HG02973 (cell line): ENCODE measurements around the gene ARID3B.
"Not testable (repeated sequence)": the region's sequence is repeated elsewhere in the genome, so short reads cannot be mapped to it uniquely, and the experiment has no call there.

Source experiments
- ATAC-seq: cut with Tn5 transposase; IDR thresholded peaks from one replicate; pipeline ENCODE4 v1.9.1; 2021; ENCODE audit warnings: moderate library complexity; ENCODE audit not compliant: unreplicated experiment

Gene ARID3B

GRCh38 chr15:74565381-74566085 is 24.5 kb downstream of the ARID3B start:
- ATAC-seq: no peak

- ATAC-seq: no peak
These were observed 27.6 kb downstream of the ARID3B start for GRCh38 chr15:74568594-74568993.

- no peak for ATAC-seq
These were observed 28.7 kb downstream of the ARID3B start for GRCh38 chr15:74569731-74570070.

- no peak for ATAC-seq
These were observed 30.2 kb downstream of the ARID3B start for GRCh38 chr15:74571191-74571590.

GRCh38 chr15:74573987-74574386 is 33.0 kb downstream of the ARID3B start:
- ATAC-seq: no peak

GRCh38 chr15:74578496-74578994 is 37.5 kb downstream of the ARID3B start:
- ATAC-seq: no peak

- no peak for ATAC-seq
These were observed 38.0 kb downstream of the ARID3B start for GRCh38 chr15:74579001-74579400.

GRCh38 chr15:74580538-74581350 is 39.7 kb downstream of the ARID3B start:
- no peak for ATAC-seq

GRCh38 chr15:74584204-74584603 is 43.2 kb downstream of the ARID3B start:
- ATAC-seq: no peak

- no peak for ATAC-seq
These were observed 43.8 kb downstream of the ARID3B start for GRCh38 chr15:74584779-74585178.

GRCh38 chr15:74585191-74585590 is 44.2 kb downstream of the ARID3B start:
- ATAC-seq: no peak

- ATAC-seq: no peak
These were observed 44.8 kb downstream of the ARID3B start for GRCh38 chr15:74585857-74586256.

GRCh38 chr15:74589826-74590225 is 48.8 kb downstream of the ARID3B start:
- no peak for ATAC-seq

- no peak for ATAC-seq
These were observed 51.2 kb downstream of the ARID3B start for GRCh38 chr15:74592222-74592621.

- no peak for ATAC-seq
These were observed 52.1 kb downstream of the ARID3B start for GRCh38 chr15:74593122-74593521.

GRCh38 chr15:74594455-74594854 is 53.4 kb downstream of the ARID3B start:
- ATAC-seq: no peak

GRCh38 chr15:74595271-74595670 is 54.3 kb downstream of the ARID3B start:
- ATAC-seq: no peak

GRCh38 chr15:74596736-74597135 is 55.7 kb downstream of the ARID3B start:
- not testable (repeated sequence) for ATAC-seq

GRCh38 chr15:74597146-74597705 is 56.2 kb downstream of the ARID3B start:
- not testable (repeated sequence) for ATAC-seq

- peak; percentile 85 for ATAC-seq
These were observed 57.3 kb downstream of the ARID3B start for GRCh38 chr15:74598126-74598842.

- no peak for ATAC-seq
These were observed 58.1 kb downstream of the ARID3B start for GRCh38 chr15:74599156-74599555.
